CD14-positive monocyte (primary cell): ENCODE data around the gene PHF13. TPM values are rescaled to one million over a fixed set of nuclear protein-coding genes. Genes with fewer than 3 reads are reported as not detected.
A peak's percentile ranks its signal among the peaks of the same experiment; 100 is the strongest.

ENCODE experiments used
- DNase-seq, 3 donors: peaks; one replicate each; pipeline ENCODE4 v3.0.0-alpha.2; 2011 to 2022
- H2AFZ ChIP-seq: 2 replicates; pipeline ENCODE4 v1.6.0; 2012; ENCODE audit warnings: mild to moderate bottlenecking, low read depth, low read length, inconsistent platforms; ENCODE audit not compliant: insufficient read depth, poor library complexity, severe bottlenecking
- H3K27ac ChIP-seq, 2 donors: 1 replicate in 1 of 2; 2 replicates in 1 of 2; pipeline ENCODE4 v1.5.1; 2012 to 2013; ENCODE audit warnings: low read length in 2 of 2, control low read depth in 1 of 2, inconsistent platforms in 1 of 2, low read depth in 1 of 2, mild to moderate bottlenecking in 1 of 2
- H3K27me3 ChIP-seq, 2 donors: one replicate each; pipeline versions ENCODE4 v1.6.0 to v1.6.1; 2011 to 2013; ENCODE audit warnings: low read length in 2 of 2; ENCODE audit not compliant: control insufficient read depth in 2 of 2, insufficient read depth in 2 of 2
- H3K36me3 ChIP-seq, 2 donors: replicated peaks in 1 of 2; 1 replicate in 1 of 2; 2 replicates in 1 of 2; pipeline versions ENCODE4 v1.5.1 to v1.6.1; 2012 to 2013; ENCODE audit warnings: low read length in 2 of 2, control low read depth in 1 of 2, inconsistent platforms in 1 of 2, mild to moderate bottlenecking in 1 of 2; ENCODE audit not compliant: insufficient read depth in 2 of 2, control insufficient read depth in 1 of 2
- H3K4me1 ChIP-seq, 2 donors: 1 replicate in 1 of 2; 2 replicates in 1 of 2; pipeline versions ENCODE4 v1.5.1 to v1.6.1; 2012 to 2013; ENCODE audit warnings: low read length in 2 of 2, control low read depth in 1 of 2, inconsistent platforms in 1 of 2, mild to moderate bottlenecking in 1 of 2, moderate library complexity in 1 of 2; ENCODE audit not compliant: insufficient read depth in 2 of 2, control insufficient read depth in 1 of 2
- H3K4me2 ChIP-seq: replicated peaks from 2 replicates; pipeline ENCODE3; 2012; ENCODE audit warnings: low read length, moderate library complexity, mild to moderate bottlenecking; ENCODE audit not compliant: poor library complexity, severe bottlenecking; ENCODE audit errors: extremely low read depth
- H3K4me3 ChIP-seq, 3 experiments: fragments of 200-600 bp in 1 of 3; sonication (generic) in 1 of 3; replicated peaks in 1 of 3; 1 replicate in 2 of 3; 2 replicates in 1 of 3; pipeline ENCODE4 v1.5.1; 2011 to 2013; ENCODE audit warnings: low read length in 3 of 3, mild to moderate bottlenecking in 3 of 3, control low read depth in 2 of 3, low read depth in 2 of 3, inconsistent platforms in 1 of 3, moderate library complexity in 1 of 3
- H3K79me2 ChIP-seq: 2 replicates; pipeline ENCODE4 v1.6.0; 2012; ENCODE audit warnings: mild to moderate bottlenecking, control low read depth, inconsistent platforms, low read length, moderate library complexity; ENCODE audit not compliant: insufficient read depth
- H3K9ac ChIP-seq: 2 replicates; pipeline ENCODE4 v1.6.0; 2017; ENCODE audit warnings: low read length, mild to moderate bottlenecking; ENCODE audit not compliant: insufficient read depth, poor library complexity, severe bottlenecking
- H3K9me3 ChIP-seq, 2 donors: replicated peaks in 1 of 2; 1 replicate in 1 of 2; 2 replicates in 1 of 2; pipeline versions ENCODE4 v1.5.1 to v1.6.1; 2012 to 2013; ENCODE audit warnings: low read length in 2 of 2, control low read depth in 1 of 2; ENCODE audit not compliant: control insufficient read depth in 1 of 2, insufficient read depth in 1 of 2
- H4K20me1 ChIP-seq: 2 replicates; pipeline ENCODE4 v1.6.0; 2012; ENCODE audit warnings: mild to moderate bottlenecking, low read length, control low read depth, moderate library complexity; ENCODE audit not compliant: insufficient read depth
- H3K27ac Mint-ChIP-seq, 7 donors: one replicate each; pipeline ENCODE4 v1.8.0; 2020; ENCODE audit warnings: mild to moderate bottlenecking in 7 of 7, mixed read lengths in 7 of 7, moderate library complexity in 6 of 7, inconsistent platforms in 2 of 7
- H3K27me3 Mint-ChIP-seq, 3 donors: one replicate each; pipeline ENCODE4 v1.8.0; 2021 to 2022; ENCODE audit warnings: low read depth in 3 of 3, mild to moderate bottlenecking in 3 of 3, mixed read lengths in 3 of 3, moderate library complexity in 3 of 3, inconsistent platforms in 1 of 3
- H3K36me3 Mint-ChIP-seq, 2 donors: one replicate each; pipeline ENCODE4 v1.8.0; 2020; ENCODE audit warnings: mixed read lengths in 2 of 2, inconsistent platforms in 1 of 2, mild to moderate bottlenecking in 1 of 2
- H3K4me1 Mint-ChIP-seq: one replicate; pipeline ENCODE4 v1.8.0; 2020; ENCODE audit warnings: mild to moderate bottlenecking, mixed read lengths
- H3K4me3 Mint-ChIP-seq, 2 donors: one replicate each; pipeline ENCODE4 v1.8.0; 2020; ENCODE audit warnings: mild to moderate bottlenecking in 2 of 2, mixed read lengths in 2 of 2, moderate library complexity in 1 of 2
- H3K9me3 Mint-ChIP-seq, 7 donors: one replicate each; pipeline ENCODE4 v1.8.0; 2020 to 2022; ENCODE audit warnings: mixed read lengths in 7 of 7, mild to moderate bottlenecking in 6 of 7, moderate library complexity in 6 of 7, inconsistent platforms in 2 of 7
- CTCF ChIP-seq: fragments of 200-600 bp; IDR thresholded peaks from one replicate; pipeline ENCODE4 v1.8.0; 2022; ENCODE audit warnings: antibody characterized with exemption, mild to moderate bottlenecking
- WGBS: methylation state at CpG from one replicate; pipeline ENCODE4 v1.1.5; 2013; ENCODE audit warnings: missing lambda C conversion rate; ENCODE audit not compliant: insufficient coverage; 5-methylcytosine and 5-hydroxymethylcytosine counted together
- intact Hi-C, 2 donors: fragments of 100-400 bp; cut with micrococcal nuclease; formaldehyde crosslinking; loops; one replicate each; pipeline versions ENCODE4 v1.15.0 to v1.15.1; 2023
- polyA plus RNA-seq, 3 donors: library from polyadenylated mRNA; depleted of rRNA in 1 of 3; unstranded in 2 of 3; stranded (reverse) in 1 of 3; fragments of 300-500 nt in 2 of 3; fragments of >200 nt in 1 of 3; fragmentation: Illumina TruSeq in 2 of 3; gene quantifications; 1 replicate in 2 of 3; 2 replicates in 1 of 3; pipeline ENCODE4 v1.2.3, GENCODE V29; 2012 to 2021

The PHF13 gene
- polyA plus RNA-seq, 3 donors = 1.0 to 7.3 (median 1.7) TPM

GRCh38 chr1:6574818-6575217, 38.7 kb upstream of the PHF13 start:
- Histone ChIP-seq H3K4me1 (peaks cover 6 to 7% of the 10 kb centered on the region in 2 donors), H3K27ac (no peak overlapping the region), H3K9me3 (peaks cover 0 to 9% of the 10 kb centered on the region in 2 donors), H2AFZ (no peak overlapping the region), H3K4me2 (no peak overlapping the region), H3K4me3 (no peak overlapping the region), H3K36me3 (no peaks in the 10 kb centered on the region), H3K27me3 (no peaks in the 10 kb centered on the region), H3K79me2 (peaks cover under 1% of the 10 kb centered on the region), H3K9ac (no peak overlapping the region), H4K20me1 (no peaks in the 10 kb centered on the region)
- no peak overlapping the region for H3K27ac Mint-ChIP-seq
- no peak for DNase-seq
- H3K27me3 Mint-ChIP-seq = peaks cover 7 to 11% (median 8%) of the 10 kb centered on the region in 3 donors
- intact Hi-C loops = no loop called here
- H3K4me1 Mint-ChIP-seq = peaks cover 8% of the 10 kb centered on the region
- H3K9me3 Mint-ChIP-seq = peaks cover 0 to 8% (median 4%) of the 10 kb centered on the region in 7 donors
- WGBS = 94% methylated on average over 14 of the region's 14 CpGs
- no peak overlapping the region for H3K4me3 Mint-ChIP-seq
- TF ChIP-seq CTCF = no peak
- H3K36me3 Mint-ChIP-seq = no peaks in the 10 kb centered on the region

- H3K27ac ChIP-seq = no peak overlapping the region
- no peak for TF ChIP-seq CTCF
- H3K4me1 ChIP-seq = peaks cover 32 to 34% of the 10 kb centered on the region in 2 donors
- 82% methylated on average over 3 of the region's 6 CpGs for WGBS
- no peak overlapping the region for H3K9ac ChIP-seq
- Mint-ChIP-seq H3K9me3 (peaks cover 0 to 3% (median 0%) of the 10 kb centered on the region in 7 donors), H3K27me3 (peaks cover 0 to 3% (median 1%) of the 10 kb centered on the region in 3 donors), H3K36me3 (peaks cover 0 to 1% of the 10 kb centered on the region in 2 donors), H3K4me3 (no peak overlapping the region), H3K27ac (peak overlapping the region in 1 of 7 donors; percentile 32), H3K4me1 (peaks cover 34% of the 10 kb centered on the region)
- H3K4me2 ChIP-seq = no peak overlapping the region
- no peaks in the 10 kb centered on the region for H3K27me3 ChIP-seq
- no peak overlapping the region for H2AFZ ChIP-seq
- intact Hi-C loops = no loop called here
- H3K9me3 ChIP-seq = no peaks in the 10 kb centered on the region
- H3K4me3 ChIP-seq = no peak overlapping the region
- DNase-seq = no peak
- H3K79me2 ChIP-seq = peaks cover 27% of the 10 kb centered on the region
- no peaks in the 10 kb centered on the region for H3K36me3 ChIP-seq
- H4K20me1 ChIP-seq = peaks cover 22% of the 10 kb centered on the region
These were observed 35.6 kb upstream of the PHF13 start for GRCh38 chr1:6577831-6578525.
